Stimulated activated CD4-positive, alpha-beta T cell treated with anti-CD3 and anti-CD28 coated beads, Interleukin-15, amount 100 ng/mL, for 24 hours (primary cell): ENCODE measurements around the gene CCRL2.
"Not testable (repeated sequence)": the region's sequence is repeated elsewhere in the genome, so short reads cannot be mapped to it uniquely, and the experiment has no call there.

Source experiments
- DNase-seq: peaks from one replicate; pipeline ENCODE4 v3.0.0-alpha.2; 2020

CCRL2 gene

GRCh38 chr3:46380471-46381221 lies 26.4 kb upstream of the CCRL2 start:
- no peak for DNase-seq

GRCh38 chr3:46381625-46382024 lies 25.4 kb upstream of the CCRL2 start:
- DNase-seq: no peak

- DNase-seq: no peak
Measured at GRCh38 chr3:46383211-46383950, 23.7 kb upstream of the CCRL2 start.

GRCh38 chr3:46383951-46384330 lies 23.1 kb upstream of the CCRL2 start:
- DNase-seq: no peak

DNA sequence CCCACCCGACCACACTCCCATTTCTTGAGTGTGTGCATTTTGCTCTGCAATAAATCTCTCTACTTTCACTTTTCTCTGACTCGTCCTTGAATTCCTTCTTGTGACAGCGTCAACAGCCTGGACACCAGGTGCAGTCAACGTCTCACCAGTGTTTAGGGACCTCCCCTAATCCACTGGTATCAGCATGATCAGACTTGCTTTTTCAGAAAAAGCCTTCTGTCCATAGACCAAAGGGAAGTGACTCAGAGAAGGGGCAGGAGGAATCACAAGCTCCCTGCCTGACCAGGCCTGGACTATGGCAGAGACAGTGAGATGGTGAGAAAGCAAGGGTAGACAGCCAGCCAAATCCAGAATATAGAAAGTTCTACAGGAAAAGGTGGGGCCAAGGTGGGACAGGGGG lies 20.9 kb upstream of the CCRL2 start:
- no peak for DNase-seq

- DNase-seq: not testable (repeated sequence)
Measured at GRCh38 chr3:46388847-46389246, 18.2 kb upstream of the CCRL2 start.

GRCh38 chr3:46389306-46389705 lies 17.8 kb upstream of the CCRL2 start:
- DNase-seq: no peak

DNA sequence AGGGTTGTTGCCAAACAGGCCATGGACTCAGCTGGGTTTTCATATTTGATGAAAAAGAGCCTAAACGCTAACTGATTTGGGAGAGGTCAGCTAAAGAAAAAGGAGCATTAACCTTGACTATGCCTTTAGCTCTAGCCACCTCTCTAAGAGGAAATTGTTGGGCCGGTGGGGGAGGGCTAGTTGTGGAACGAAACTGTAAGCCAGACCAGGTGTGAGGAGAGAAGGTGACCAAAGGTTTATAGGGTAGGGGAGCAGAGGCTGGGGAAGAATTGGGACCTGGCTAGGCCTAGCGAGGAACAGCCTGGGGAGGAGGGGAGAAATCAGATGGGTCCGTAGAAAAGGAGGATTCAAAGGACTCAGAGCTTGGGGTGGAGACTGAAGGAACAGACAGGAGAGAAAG lies 15.5 kb upstream of the CCRL2 start:
- not testable (repeated sequence) for DNase-seq

GRCh38 chr3:46393011-46393410 lies 14.0 kb upstream of the CCRL2 start:
- no peak for DNase-seq

- no peak for DNase-seq
Measured at GRCh38 chr3:46393554-46394434, 13.3 kb upstream of the CCRL2 start.

GRCh38 chr3:46395210-46395661 lies 11.8 kb upstream of the CCRL2 start:
- no peak for DNase-seq

GRCh38 chr3:46395766-46396530 lies 11.1 kb upstream of the CCRL2 start:
- DNase-seq: no peak

DNA sequence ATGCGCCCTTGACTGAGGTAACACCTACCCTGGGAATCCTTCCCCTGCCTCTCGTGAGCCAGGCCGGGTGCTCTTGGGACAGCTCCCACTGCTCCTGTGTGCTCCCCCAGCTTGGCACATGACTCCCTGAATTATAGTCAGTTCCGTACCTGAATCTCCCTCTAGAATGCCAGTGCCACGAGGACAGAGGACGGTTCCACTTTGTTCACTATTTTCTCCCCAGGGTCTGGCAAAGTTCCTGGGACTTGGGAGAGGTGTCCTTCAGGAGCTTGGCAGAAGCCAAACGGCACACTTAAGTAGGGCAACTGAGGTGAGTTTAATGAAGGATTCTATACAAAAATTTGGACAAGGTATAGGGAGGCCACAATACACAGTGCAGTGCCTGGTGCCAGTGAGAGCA lies 9.9 kb upstream of the CCRL2 start:
- no peak for DNase-seq

DNA sequence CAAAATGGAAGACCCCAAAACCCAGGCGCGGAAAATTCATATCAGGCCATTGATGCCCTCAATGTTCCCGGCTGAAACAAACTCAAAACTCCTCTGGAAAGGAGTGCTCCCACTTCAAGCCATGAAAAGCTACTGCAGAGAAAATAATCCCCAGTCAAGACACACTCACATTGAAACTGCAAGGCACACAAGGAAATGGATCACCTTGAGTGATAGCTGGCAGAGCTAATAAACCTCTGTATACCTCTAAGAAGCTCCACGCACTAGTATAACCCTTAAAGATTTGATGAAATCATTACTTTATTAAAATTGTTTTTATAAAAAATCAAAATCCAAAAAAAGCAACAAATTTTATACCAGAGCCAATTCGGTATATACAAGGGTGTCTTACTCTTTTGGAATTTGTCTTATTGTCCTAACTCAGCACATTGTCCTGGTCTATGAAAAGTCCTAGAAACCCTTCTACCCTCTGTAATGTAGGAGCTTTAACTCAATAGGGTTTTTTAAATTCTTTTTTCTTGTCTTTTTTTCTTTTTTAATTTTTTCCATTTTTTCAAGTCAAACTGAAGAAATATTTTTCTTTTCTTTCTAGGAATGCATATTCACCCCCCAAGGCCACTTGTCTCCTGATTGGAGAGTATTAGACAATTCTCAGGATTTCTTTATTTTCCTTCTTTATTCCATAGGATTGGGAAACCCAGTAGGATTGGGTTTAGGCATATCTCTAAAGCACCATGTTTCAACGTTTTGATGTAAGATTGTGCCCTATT lies 8.7 kb upstream of the CCRL2 start:
- DNase-seq: no peak

DNA sequence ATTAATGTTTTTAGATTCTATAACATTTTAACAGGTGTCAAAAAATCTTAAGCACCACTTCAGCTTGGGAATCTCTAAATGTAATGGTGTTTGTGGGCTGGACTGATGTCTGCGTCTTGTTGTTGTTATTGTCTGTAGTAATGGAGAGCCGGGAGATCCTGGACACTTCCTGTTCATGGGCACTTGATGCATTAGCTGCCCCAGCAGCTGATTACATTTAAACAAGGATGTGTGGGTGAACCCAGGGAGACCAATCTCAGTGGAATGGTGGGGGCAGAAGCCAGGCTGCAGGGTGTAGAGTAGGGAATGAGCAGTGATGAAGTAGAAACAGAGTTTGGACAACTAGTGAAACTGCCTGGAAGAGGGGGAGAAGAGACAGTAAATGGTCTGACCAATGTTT lies 8.0 kb upstream of the CCRL2 start:
- no peak for DNase-seq

DNA sequence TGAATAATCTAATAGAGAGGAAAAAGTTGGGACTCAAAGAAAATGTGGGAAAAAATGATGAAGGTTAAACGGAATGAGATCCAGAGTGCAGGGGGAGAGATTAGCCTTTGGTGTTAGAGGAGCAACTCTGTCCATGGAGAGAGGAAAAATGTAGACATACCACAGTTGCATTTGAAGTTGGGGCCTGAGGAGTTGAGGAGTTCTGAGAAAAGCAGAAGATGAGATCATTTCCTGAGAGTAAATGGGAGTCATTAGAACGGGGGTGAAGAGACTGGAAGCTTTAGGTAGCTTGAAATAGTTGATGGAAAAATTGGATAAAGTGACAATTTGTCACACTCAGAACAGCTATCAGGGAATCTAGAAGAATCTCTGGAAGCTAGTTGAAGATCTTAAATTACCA lies 7.5 kb upstream of the CCRL2 start:
- DNase-seq: no peak

- no peak for DNase-seq
Measured at GRCh38 chr3:46400000-46400734, 6.9 kb upstream of the CCRL2 start.

GRCh38 chr3:46400846-46401245 lies 6.2 kb upstream of the CCRL2 start:
- no peak for DNase-seq

DNA sequence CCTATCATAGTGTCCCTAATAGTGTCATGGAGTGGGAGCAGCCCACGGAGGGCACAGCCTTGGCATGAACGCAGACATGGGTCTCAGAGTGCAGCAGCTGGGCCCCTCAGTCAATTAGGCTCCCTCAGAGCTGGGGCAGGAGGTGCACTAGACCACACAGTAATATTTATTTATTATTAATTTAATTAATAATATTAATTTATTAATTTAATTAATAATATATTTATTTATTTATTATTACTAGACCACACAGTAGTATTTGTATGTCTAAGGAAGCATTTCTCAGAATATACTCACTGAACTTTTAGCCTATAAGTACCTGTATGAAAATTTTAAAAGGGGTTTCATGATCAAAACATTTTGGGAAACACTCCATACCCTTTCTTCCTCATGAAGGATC lies 5.5 kb upstream of the CCRL2 start:
- no peak for DNase-seq

- DNase-seq: not testable (repeated sequence)
Measured at GRCh38 chr3:46402902-46403301, 4.2 kb upstream of the CCRL2 start.
